Measurements from ENCODE around the gene STAT5B. TPM values are rescaled to one million over a fixed set of nuclear protein-coding genes. Genes with fewer than 3 reads are reported as not detected.
A peak's percentile ranks its signal among the peaks of the same experiment; 100 is the strongest.
"Not testable (repeated sequence)": the region's sequence is repeated elsewhere in the genome, so short reads cannot be mapped to it uniquely, and the experiment has no call there.

The STAT5B gene
- total and polyA plus RNA-seq, 5 donors from 2014 or later: 109 to 241 (median 114) TPM

GRCh38 chr17:42305031-42305330 is 28.8 kb upstream of the STAT5B start:
- H3K27me3 Mint-ChIP-seq; H3K9me3 ChIP-seq (ENCODE audit: control insufficient read depth in 2 of 2, low read length in 2 of 2); H3K4me3 ChIP-seq (ENCODE audit: low read depth, low read length); H3K4me1 ChIP-seq (ENCODE audit: control insufficient read depth, insufficient read depth, low read length, poor library complexity, severe bottlenecking); H3K9me3 Mint-ChIP-seq; ATAC-seq (ENCODE audit: low read depth in 2 of 2); H3K27ac ChIP-seq (ENCODE audit: insufficient read depth, low read length, poor library complexity, severe bottlenecking); H3K4me1 Mint-ChIP-seq; H3K27me3 ChIP-seq (ENCODE audit: control insufficient read depth, insufficient read depth, low read length); DNase-seq; H3K4me3 Mint-ChIP-seq: not testable (repeated sequence)
- Mint-ChIP-seq H3K27ac (peak overlapping the region in 1 of 3 donors; percentile 56), H3K36me3 (peaks cover 53% of the 10 kb centered on the region)
- H3K36me3 ChIP-seq (ENCODE audit: control insufficient read depth, insufficient read depth, low read length): peaks cover 81% of the 10 kb centered on the region

- Mint-ChIP-seq H3K36me3 (peaks cover 48% of the 10 kb centered on the region), H3K27me3 (no peaks in the 10 kb centered on the region), H3K9me3 (no peaks in the 10 kb centered on the region), H3K27ac (peak overlapping the region in 1 of 3 donors; percentile 91), H3K4me1 (peaks cover 0 to 8% (median 2%) of the 10 kb centered on the region in 4 donors), H3K4me3 (no peak overlapping the region)
- Histone ChIP-seq H3K4me1 (ENCODE audit: control insufficient read depth, insufficient read depth, low read length, poor library complexity, severe bottlenecking) (no peaks in the 10 kb centered on the region), H3K9me3 (ENCODE audit: control insufficient read depth in 2 of 2, low read length in 2 of 2) (no peaks in the 10 kb centered on the region), H3K27ac (ENCODE audit: insufficient read depth, low read length, poor library complexity, severe bottlenecking) (no peak overlapping the region), H3K4me3 (ENCODE audit: low read depth, low read length) (no peak overlapping the region), H3K27me3 (ENCODE audit: control insufficient read depth, insufficient read depth, low read length) (no peaks in the 10 kb centered on the region), H3K36me3 (ENCODE audit: control insufficient read depth, insufficient read depth, low read length) (peaks cover 77% of the 10 kb centered on the region)
- DNase-seq: no peak
- ATAC-seq (ENCODE audit: low read depth in 2 of 2): no peak
These were observed 28.2 kb upstream of the STAT5B start for GRCh38 chr17:42304187-42305030.

GRCh38 chr17:42303694-42304093 is 27.5 kb upstream of the STAT5B start:
- Histone ChIP-seq H3K9me3 (ENCODE audit: control insufficient read depth in 2 of 2, low read length in 2 of 2) (no peaks in the 10 kb centered on the region), H3K4me1 (ENCODE audit: control insufficient read depth, insufficient read depth, low read length, poor library complexity, severe bottlenecking) (no peaks in the 10 kb centered on the region), H3K36me3 (ENCODE audit: control insufficient read depth, insufficient read depth, low read length) (peaks cover 72% of the 10 kb centered on the region), H3K4me3 (ENCODE audit: low read depth, low read length) (no peak overlapping the region), H3K27ac (ENCODE audit: insufficient read depth, low read length, poor library complexity, severe bottlenecking) (no peak overlapping the region), H3K27me3 (ENCODE audit: control insufficient read depth, insufficient read depth, low read length) (no peaks in the 10 kb centered on the region)
- Mint-ChIP-seq H3K4me3 (no peak overlapping the region), H3K4me1 (peaks cover 0 to 8% (median 1%) of the 10 kb centered on the region in 4 donors), H3K27me3 (no peaks in the 10 kb centered on the region), H3K27ac (peak overlapping the region in 1 of 3 donors; percentile 91), H3K9me3 (no peaks in the 10 kb centered on the region), H3K36me3 (peaks cover 48% of the 10 kb centered on the region)
- DNase-seq: no peak
- no peak for ATAC-seq (ENCODE audit: low read depth in 2 of 2)

DNA sequence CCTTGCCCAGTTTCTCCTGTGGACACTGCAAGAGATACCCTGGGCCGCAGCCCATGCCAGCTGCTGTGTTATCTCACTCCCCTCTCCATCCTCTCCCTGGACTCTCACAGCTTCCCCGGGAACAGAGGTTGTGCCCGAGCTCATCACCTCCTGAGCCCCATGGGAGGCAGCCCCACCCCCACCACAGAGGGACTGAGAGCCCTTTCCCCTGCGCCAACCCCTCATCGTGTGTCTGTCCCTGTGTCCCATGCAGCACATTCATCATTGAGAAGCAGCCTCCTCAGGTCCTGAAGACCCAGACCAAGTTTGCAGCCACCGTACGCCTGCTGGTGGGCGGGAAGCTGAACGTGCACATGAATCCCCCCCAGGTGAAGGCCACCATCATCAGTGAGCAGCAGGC is 24.8 kb upstream of the STAT5B start:
- peaks cover 62% of the 10 kb centered on the region for H3K36me3 ChIP-seq (ENCODE audit: control insufficient read depth, insufficient read depth, low read length)
- H3K4me3 Mint-ChIP-seq: no peak overlapping the region
- no peak for DNase-seq
- no peak overlapping the region for H3K27ac Mint-ChIP-seq
- no peak overlapping the region for H3K4me3 ChIP-seq (ENCODE audit: low read depth, low read length)
- H3K36me3 Mint-ChIP-seq: peaks cover 38% of the 10 kb centered on the region
- no peaks in the 10 kb centered on the region for H3K4me1 ChIP-seq (ENCODE audit: control insufficient read depth, insufficient read depth, low read length, poor library complexity, severe bottlenecking)
- no peaks in the 10 kb centered on the region for H3K27me3 ChIP-seq (ENCODE audit: control insufficient read depth, insufficient read depth, low read length)
- ATAC-seq (ENCODE audit: low read depth in 2 of 2): no peak
- peaks cover 0 to 10% (median 5%) of the 10 kb centered on the region in 4 donors for H3K4me1 Mint-ChIP-seq
- no peak overlapping the region for H3K27ac ChIP-seq (ENCODE audit: insufficient read depth, low read length, poor library complexity, severe bottlenecking)
- no peaks in the 10 kb centered on the region for H3K27me3 Mint-ChIP-seq
- H3K9me3 Mint-ChIP-seq: no peaks in the 10 kb centered on the region
- no peaks in the 10 kb centered on the region for H3K9me3 ChIP-seq (ENCODE audit: control insufficient read depth in 2 of 2, low read length in 2 of 2)

- H3K27me3 ChIP-seq (ENCODE audit: control insufficient read depth, insufficient read depth, low read length); DNase-seq; H3K9me3 ChIP-seq (ENCODE audit: control insufficient read depth in 2 of 2, low read length in 2 of 2); H3K4me3 Mint-ChIP-seq; H3K9me3 Mint-ChIP-seq; H3K4me1 ChIP-seq (ENCODE audit: control insufficient read depth, insufficient read depth, low read length, poor library complexity, severe bottlenecking); H3K27me3 Mint-ChIP-seq; H3K4me3 ChIP-seq (ENCODE audit: low read depth, low read length); H3K27ac ChIP-seq (ENCODE audit: insufficient read depth, low read length, poor library complexity, severe bottlenecking); ATAC-seq (ENCODE audit: low read depth in 2 of 2); H3K27ac Mint-ChIP-seq: not testable (repeated sequence)
- peaks cover 0 to 17% (median 12%) of the 10 kb centered on the region in 4 donors for H3K4me1 Mint-ChIP-seq
- H3K36me3 Mint-ChIP-seq: peaks cover 47% of the 10 kb centered on the region
- H3K36me3 ChIP-seq (ENCODE audit: control insufficient read depth, insufficient read depth, low read length): peaks cover 65% of the 10 kb centered on the region
These were observed 23.7 kb upstream of the STAT5B start for GRCh38 chr17:42299913-42300312.

DNA sequence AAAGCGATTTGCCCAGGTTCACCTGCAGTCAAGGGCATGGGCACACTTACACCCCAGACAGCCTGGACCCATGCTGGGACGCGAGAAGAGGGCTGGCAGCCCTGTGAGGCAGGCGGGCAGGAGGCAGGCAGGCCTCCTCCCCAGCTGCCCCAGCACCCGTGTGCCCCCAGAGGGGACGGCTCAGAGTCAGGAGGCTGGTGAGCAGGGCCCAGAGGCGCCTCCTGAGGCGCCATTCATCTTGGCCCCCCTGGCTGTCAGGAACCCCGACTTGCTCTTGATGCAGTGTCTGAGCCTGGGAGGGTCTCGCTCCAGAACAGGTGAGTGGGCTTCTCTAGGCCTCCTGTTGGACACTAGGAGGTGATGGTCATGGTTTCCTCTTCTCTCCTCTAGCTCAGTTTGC is 23.2 kb upstream of the STAT5B start:
- DNase-seq; H3K27ac ChIP-seq (ENCODE audit: insufficient read depth, low read length, poor library complexity, severe bottlenecking); H3K9me3 Mint-ChIP-seq; H3K4me1 ChIP-seq (ENCODE audit: control insufficient read depth, insufficient read depth, low read length, poor library complexity, severe bottlenecking); H3K4me3 ChIP-seq (ENCODE audit: low read depth, low read length); H3K9me3 ChIP-seq (ENCODE audit: control insufficient read depth in 2 of 2, low read length in 2 of 2); H3K4me3 Mint-ChIP-seq; ATAC-seq (ENCODE audit: low read depth in 2 of 2); H3K27me3 Mint-ChIP-seq; H3K27me3 ChIP-seq (ENCODE audit: control insufficient read depth, insufficient read depth, low read length); H3K27ac Mint-ChIP-seq: not testable (repeated sequence)
- peaks cover 0 to 19% (median 12%) of the 10 kb centered on the region in 4 donors for H3K4me1 Mint-ChIP-seq
- H3K36me3 ChIP-seq (ENCODE audit: control insufficient read depth, insufficient read depth, low read length): peaks cover 65% of the 10 kb centered on the region
- H3K36me3 Mint-ChIP-seq: peaks cover 45% of the 10 kb centered on the region

GRCh38 chr17:42297775-42298174 is 21.6 kb upstream of the STAT5B start:
- H3K27me3 ChIP-seq (ENCODE audit: control insufficient read depth, insufficient read depth, low read length); H3K27ac ChIP-seq (ENCODE audit: insufficient read depth, low read length, poor library complexity, severe bottlenecking); H3K4me3 Mint-ChIP-seq; H3K9me3 ChIP-seq (ENCODE audit: control insufficient read depth in 2 of 2, low read length in 2 of 2); H3K9me3 Mint-ChIP-seq; H3K4me1 ChIP-seq (ENCODE audit: control insufficient read depth, insufficient read depth, low read length, poor library complexity, severe bottlenecking); DNase-seq; ATAC-seq (ENCODE audit: low read depth in 2 of 2); H3K27ac Mint-ChIP-seq; H3K27me3 Mint-ChIP-seq; H3K4me3 ChIP-seq (ENCODE audit: low read depth, low read length): not testable (repeated sequence)
- H3K36me3 ChIP-seq (ENCODE audit: control insufficient read depth, insufficient read depth, low read length): peaks cover 60% of the 10 kb centered on the region
- Mint-ChIP-seq H3K36me3 (peaks cover 40% of the 10 kb centered on the region), H3K4me1 (peaks cover 0 to 28% (median 18%) of the 10 kb centered on the region in 4 donors)

GRCh38 chr17:42296012-42296411 is 19.8 kb upstream of the STAT5B start:
- ATAC-seq (ENCODE audit: low read depth in 2 of 2) (no peak), DNase-seq (no peak)
- no peaks in the 10 kb centered on the region for H3K4me1 ChIP-seq (ENCODE audit: control insufficient read depth, insufficient read depth, low read length, poor library complexity, severe bottlenecking)
- no peaks in the 10 kb centered on the region for H3K27me3 ChIP-seq (ENCODE audit: control insufficient read depth, insufficient read depth, low read length)
- H3K36me3 Mint-ChIP-seq: peaks cover 34% of the 10 kb centered on the region
- H3K27me3 Mint-ChIP-seq: no peaks in the 10 kb centered on the region
- no peak overlapping the region for H3K4me3 ChIP-seq (ENCODE audit: low read depth, low read length)
- H3K27ac Mint-ChIP-seq: peak overlapping the region in 1 of 3 donors; percentile 51
- H3K27ac ChIP-seq (ENCODE audit: insufficient read depth, low read length, poor library complexity, severe bottlenecking): no peak overlapping the region
- H3K9me3 Mint-ChIP-seq: no peaks in the 10 kb centered on the region
- no peak overlapping the region for H3K4me3 Mint-ChIP-seq
- peaks cover 52% of the 10 kb centered on the region for H3K36me3 ChIP-seq (ENCODE audit: control insufficient read depth, insufficient read depth, low read length)
- no peaks in the 10 kb centered on the region for H3K9me3 ChIP-seq (ENCODE audit: control insufficient read depth in 2 of 2, low read length in 2 of 2)
- peaks cover 2 to 28% (median 23%) of the 10 kb centered on the region in 4 donors for H3K4me1 Mint-ChIP-seq

All from CD4-positive, CD25-positive, alpha-beta regulatory T cell (primary cell).